Erythroblast (primary cell): Measurements from ENCODE around the gene PRR35.

Experiments used
- GATA1 ChIP-seq: IDR thresholded peaks from 2 replicates; pipeline ENCODE4 v1.6.1; 2011; ENCODE audit warnings: low read depth, mild to moderate bottlenecking, control low read depth, low read length, moderate library complexity
- POLR2A ChIP-seq: IDR thresholded peaks from 2 replicates; pipeline ENCODE4 v1.6.1; 2011; ENCODE audit warnings: mild to moderate bottlenecking, low read length

DNA sequence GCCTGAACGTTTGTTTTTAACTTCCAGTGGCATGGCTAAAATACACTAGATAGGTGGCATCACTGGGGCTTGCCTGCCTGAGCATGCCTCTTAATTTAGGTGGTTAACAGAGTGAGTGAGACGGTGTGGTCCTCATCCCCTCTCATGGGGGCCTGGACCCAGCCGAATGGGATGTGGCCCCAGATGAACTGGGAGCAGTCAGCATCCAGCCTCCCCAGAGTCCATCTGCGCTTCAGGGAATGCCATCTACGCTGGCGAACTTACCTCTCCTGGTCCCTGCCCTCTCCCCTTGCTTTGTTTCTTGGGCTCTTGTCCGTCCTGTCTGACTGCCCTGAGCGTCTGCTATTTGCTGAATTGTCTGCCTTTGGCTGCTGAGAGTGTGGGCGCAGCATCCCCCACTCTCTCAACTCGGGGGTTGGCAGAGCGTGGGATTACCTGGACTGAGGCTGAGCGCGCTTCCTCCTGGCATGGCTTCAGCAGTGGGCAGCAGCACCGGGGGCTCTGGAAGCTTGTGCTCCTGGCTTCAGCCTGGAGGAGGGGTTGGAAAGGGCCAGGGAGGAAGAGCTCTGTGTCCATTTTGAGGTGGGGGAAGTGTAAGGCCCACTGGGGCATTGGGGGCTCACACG lies 31.8 kb downstream of the PRR35 start:
- TF ChIP-seq POLR2A = no peak
- no peak for TF ChIP-seq GATA1
